Measurements from ENCODE around the gene CAPZA1. TPM values are rescaled to one million over a fixed set of nuclear protein-coding genes. Genes with fewer than 3 reads are reported as not detected.

The CAPZA1 gene
- total and polyA plus RNA-seq, 2 donors (not counting 3 experiments of a cell fraction or from before 2014, with no cell fraction given) = 77.1 to 183 TPM

GRCh38 chr1:112636597-112637253 is 17.1 kb downstream of the CAPZA1 start:
- DNase-seq (ENCODE audit: low read depth, low spot score) = peak; percentile 63
- BruUV-seq (replicated peaks) = TSS peak; percentile 22
- ChIA-PET POLR2A (interaction anchor here (0.5 to 0.9 kb wide), 3 partner anchors 13 to 283 kb away, joined by 3 to 5 read pairs (median 3); no protein-coding TSS in a partner anchor), CTCF (interaction anchor here (0.6 to 2.5 kb wide), 14 partner anchors 11 to 247 kb away, joined by 3 to 16 read pairs (median 4); partner anchors contain the start of genes MOV10 and PPM1J)
- Histone ChIP-seq H3K79me2 (ENCODE audit: control insufficient read depth, insufficient read depth, low read length) (peaks cover 87% of the 10 kb centered on the region), H3K27ac (ENCODE audit: insufficient read depth, low read depth, low read length) (peak overlapping the region; percentile 66), H3K27me3 (ENCODE audit: control insufficient read depth in 2 of 2, insufficient read depth in 2 of 2, low read length in 2 of 2) (no peaks in the 10 kb centered on the region), H3K9me1 (replicated peaks; ENCODE audit: control insufficient read depth, extremely low read depth, insufficient read depth, low read length) (no peaks in the 10 kb centered on the region), H2AFZ (ENCODE audit: low read depth, low read length) (no peak overlapping the region), H3K9ac (replicated peaks; ENCODE audit: extremely low read depth, insufficient read depth, low read length) (peak overlapping the region; percentile 57), H3K4me2 (ENCODE audit: insufficient read depth, low read length) (peak overlapping the region; percentile 82), H4K20me1 (replicated peaks; ENCODE audit: control insufficient read depth, extremely low read depth, insufficient read depth, low read length) (peaks cover 11% of the 10 kb centered on the region), H3K9me3 (replicated peaks; ENCODE audit: control insufficient read depth, insufficient read depth, low read length) (no peaks in the 10 kb centered on the region), H3K36me3 (ENCODE audit: control insufficient read depth in 2 of 2, extremely low read depth in 1 of 2, insufficient read depth in 2 of 2, low read length in 2 of 2) (no peaks in the 10 kb centered on the region), H3K4me1 (ENCODE audit: control insufficient read depth, extremely low read depth, insufficient read depth, low read length) (peaks cover 24% of the 10 kb centered on the region), H3K4me3 (replicated peaks in 1 of 3; ENCODE audit: insufficient read depth in 1 of 3, low read depth in 1 of 3, low read length in 3 of 3) (no peak overlapping the region)
- intact Hi-C loops (cut with micrococcal nuclease) (loop anchor here (1.0 to 5.0 kb wide), 3 partner anchors 17 to 71 kb away; partner anchors contain the start of genes CAPZA1, MOV10, RHOC and ST7L), dilution Hi-C loops (cut with MboI; ENCODE audit: extremely low pct_ligation_motif_present, low sequenced_read_pairs) (no loop called here)
- no peak for FAIRE-seq
- peak; percentile 36 for TF ChIP-seq FOS (IDR thresholded peaks at IDR 0.05; ENCODE audit: borderline replicate concordance, insufficient read depth, low read length)
- TF ChIP-seq JUN (IDR thresholded peaks at IDR 0.05; ENCODE audit: borderline replicate concordance, insufficient read depth, insufficient read length, low read depth) = peak; percentile 3
- TF ChIP-seq MAX (IDR thresholded peaks at IDR 0.05; ENCODE audit: insufficient read depth, insufficient read length) = no peak

GRCh38 chr1:112637254-112638109 is 17.9 kb downstream of the CAPZA1 start:
- intact Hi-C loops (cut with micrococcal nuclease) (loop anchor here (1.0 to 5.0 kb wide), 3 partner anchors 18 to 70 kb away; partner anchors contain the start of genes CAPZA1, MOV10, RHOC and ST7L), dilution Hi-C loops (cut with MboI; ENCODE audit: extremely low pct_ligation_motif_present, low sequenced_read_pairs) (no loop called here)
- Histone ChIP-seq H3K4me3 (replicated peaks in 1 of 3; ENCODE audit: insufficient read depth in 1 of 3, low read depth in 1 of 3, low read length in 3 of 3) (no peak overlapping the region), H3K9ac (replicated peaks; ENCODE audit: extremely low read depth, insufficient read depth, low read length) (no peak overlapping the region), H3K79me2 (ENCODE audit: control insufficient read depth, insufficient read depth, low read length) (peaks cover 87% of the 10 kb centered on the region), H3K27ac (ENCODE audit: insufficient read depth, low read depth, low read length) (peak overlapping the region; percentile 66), H2AFZ (ENCODE audit: low read depth, low read length) (no peak overlapping the region), H3K4me1 (ENCODE audit: control insufficient read depth, extremely low read depth, insufficient read depth, low read length) (peaks cover 26% of the 10 kb centered on the region), H4K20me1 (replicated peaks; ENCODE audit: control insufficient read depth, extremely low read depth, insufficient read depth, low read length) (peaks cover 11% of the 10 kb centered on the region), H3K9me3 (replicated peaks; ENCODE audit: control insufficient read depth, insufficient read depth, low read length) (no peaks in the 10 kb centered on the region), H3K36me3 (ENCODE audit: control insufficient read depth in 2 of 2, extremely low read depth in 1 of 2, insufficient read depth in 2 of 2, low read length in 2 of 2) (no peaks in the 10 kb centered on the region), H3K4me2 (ENCODE audit: insufficient read depth, low read length) (peak overlapping the region; percentile 82), H3K9me1 (replicated peaks; ENCODE audit: control insufficient read depth, extremely low read depth, insufficient read depth, low read length) (no peaks in the 10 kb centered on the region), H3K27me3 (ENCODE audit: control insufficient read depth in 2 of 2, insufficient read depth in 2 of 2, low read length in 2 of 2) (no peaks in the 10 kb centered on the region)
- DNase-seq (ENCODE audit: low read depth, low spot score) (no peak), FAIRE-seq (no peak)
- no TSS peak for BruUV-seq (replicated peaks)
- TF ChIP-seq MAX (IDR thresholded peaks at IDR 0.05; ENCODE audit: insufficient read depth, insufficient read length) (no peak), GATA2 (IDR thresholded peaks at IDR 0.05; ENCODE audit: insufficient read depth, insufficient read length, low read depth, low read length) (peak; percentile 32)
- CTCF ChIA-PET = interaction anchor here (0.7 to 2.5 kb wide), 13 partner anchors 10 to 248 kb away, joined by 3 to 16 read pairs (median 4); partner anchors contain the start of genes MOV10 and PPM1J
- POLR2A ChIA-PET = interaction anchor here (0.5 to 0.8 kb wide), 2 partner anchors 20 to 284 kb away, joined by 3 read pairs; no protein-coding TSS in a partner anchor

Data from endothelial cell of umbilical vein (primary cell).